Loucy (cell line): ENCODE data around the gene GPR137B.

ENCODE experiments used
- CTCF ChIP-seq: fragments of 200-600 bp; sonication (generic); conservative IDR thresholded peaks from 2 replicates; pipeline ENCODE4 v1.5.1; 2014; ENCODE audit warnings: mild to moderate bottlenecking, antibody characterized with exemption, low read length
- EZH2phosphoT487 ChIP-seq: fragments of 200-600 bp; IDR thresholded peaks from 2 replicates; pipeline ENCODE4 v1.6.1; 2018; ENCODE audit warnings: antibody characterized with exemption, mild to moderate bottlenecking, moderate library complexity, borderline replicate concordance

- TF ChIP-seq CTCF (no peak), EZH2phosphoT487 (no peak)
These were observed 44.1 kb upstream of the GPR137B start for GRCh38 chr1:236098267-236098666.
